ENCODE data around the gene R3HDM2. TPM values are rescaled to one million over a fixed set of nuclear protein-coding genes. Genes with fewer than 3 reads are reported as not detected.

Gene R3HDM2
- total and polyA plus RNA-seq, 2 donors (not counting 1 experiment from before 2014, with no cell fraction given): 104 to 129 TPM

GRCh38 chr12:57223191-57224165 is 207.4 kb downstream of the R3HDM2 start:
- Histone ChIP-seq H3K79me2 (ENCODE audit: control insufficient read depth, insufficient read depth, low read length) (peaks cover 5% of the 10 kb centered on the region), H3K4me1 (ENCODE audit: control insufficient read depth in 2 of 2, insufficient read depth in 2 of 2, low read length in 2 of 2) (peaks cover 80 to 81% of the 10 kb centered on the region in 2 donors), H2AFZ (ENCODE audit: insufficient read depth, low read depth, low read length, poor library complexity, severe bottlenecking) (no peak overlapping the region), H3K9ac (ENCODE audit: low read length) (no peak overlapping the region), H3K27me3 (replicated peaks in 1 of 4; ENCODE audit: control extremely low read depth in 1 of 4, control insufficient read depth in 3 of 4, insufficient read depth in 4 of 4, low read length in 3 of 4) (peaks cover 0 to 90% (median 58%) of the 10 kb centered on the region in 4 experiments), H4K20me1 (ENCODE audit: control insufficient read depth, insufficient read depth, low read length, poor library complexity, severe bottlenecking) (peaks cover 22% of the 10 kb centered on the region), H3K4me2 (replicated peaks; ENCODE audit: low read depth, low read length, poor library complexity, severe bottlenecking) (no peak overlapping the region), H3K9me3 (ENCODE audit: control extremely low read depth in 1 of 3, control insufficient read depth in 2 of 3, insufficient read depth in 1 of 3, low read length in 2 of 3) (peaks cover 0 to 48% (median 0%) of the 10 kb centered on the region in 3 donors), H3K4me3 (ENCODE audit: control extremely low read depth in 1 of 5, extremely low read depth in 1 of 5, insufficient read depth in 1 of 5, low read depth in 2 of 5, low read length in 4 of 5) (no peak overlapping the region), H3K36me3 (replicated peaks in 1 of 2; ENCODE audit: control extremely low read depth in 1 of 2, control insufficient read depth in 1 of 2, extremely low read depth in 1 of 2, insufficient read depth in 2 of 2, low read length in 1 of 2) (no peaks in the 10 kb centered on the region), H3K27ac (ENCODE audit: low read length in 2 of 2) (no peak overlapping the region)
- H3K4me1 Mint-ChIP-seq: peaks cover 69% of the 10 kb centered on the region
- ChIA-PET CTCF (interaction anchor here (0.6 to 31.1 kb wide), 4 partner anchors 7 to 109 kb away, joined by 3 to 838 read pairs (median 182); partner anchors contain the start of gene NXPH4), POLR2A (interaction anchor here (1.3 to 7.5 kb wide), 2 partner anchors 10 to 15 kb away, joined by 3 to 89 read pairs; a partner anchor contains a TSS)
- DNase-seq (peak; percentile 48), ATAC-seq (ENCODE audit: low read depth) (no peak)
- TF ChIP-seq EZH2 (IDR thresholded peaks at IDR 0.05; ENCODE audit: borderline replicate concordance, insufficient read depth, low read depth, low read length, poor library complexity, severe bottlenecking): peak; percentile 14
- no peak for TF ChIP-seq CTCF (IDR thresholded peaks at IDR 0.05)
- H3K27me3 Mint-ChIP-seq: peaks cover 55% of the 10 kb centered on the region
- WGBS (ENCODE audit: insufficient coverage): 33% methylated on average over 20 of the region's 22 CpGs
- no peaks in the 10 kb centered on the region for H3K9me3 Mint-ChIP-seq (ENCODE audit: insufficient read depth)
- H3K27ac Mint-ChIP-seq: no peak overlapping the region
- H3K4me3 Mint-ChIP-seq: peak overlapping the region; percentile 49
- intact Hi-C loops (cut with micrococcal nuclease): no loop called here

All from B cell (primary cell).